NCI-H2081 treated with DMSO at 0.1 percent for 48 hours (cell line): ENCODE data around the gene ARFGAP3.
"Not testable (repeated sequence)": the region's sequence is repeated elsewhere in the genome, so short reads cannot be mapped to it uniquely, and the experiment has no call there.

Experiments
- DNase-seq: peaks from one replicate; lab custom pipeline; 2025; lab: John Stamatoyannopoulos, UW

ARFGAP3 gene

DNA sequence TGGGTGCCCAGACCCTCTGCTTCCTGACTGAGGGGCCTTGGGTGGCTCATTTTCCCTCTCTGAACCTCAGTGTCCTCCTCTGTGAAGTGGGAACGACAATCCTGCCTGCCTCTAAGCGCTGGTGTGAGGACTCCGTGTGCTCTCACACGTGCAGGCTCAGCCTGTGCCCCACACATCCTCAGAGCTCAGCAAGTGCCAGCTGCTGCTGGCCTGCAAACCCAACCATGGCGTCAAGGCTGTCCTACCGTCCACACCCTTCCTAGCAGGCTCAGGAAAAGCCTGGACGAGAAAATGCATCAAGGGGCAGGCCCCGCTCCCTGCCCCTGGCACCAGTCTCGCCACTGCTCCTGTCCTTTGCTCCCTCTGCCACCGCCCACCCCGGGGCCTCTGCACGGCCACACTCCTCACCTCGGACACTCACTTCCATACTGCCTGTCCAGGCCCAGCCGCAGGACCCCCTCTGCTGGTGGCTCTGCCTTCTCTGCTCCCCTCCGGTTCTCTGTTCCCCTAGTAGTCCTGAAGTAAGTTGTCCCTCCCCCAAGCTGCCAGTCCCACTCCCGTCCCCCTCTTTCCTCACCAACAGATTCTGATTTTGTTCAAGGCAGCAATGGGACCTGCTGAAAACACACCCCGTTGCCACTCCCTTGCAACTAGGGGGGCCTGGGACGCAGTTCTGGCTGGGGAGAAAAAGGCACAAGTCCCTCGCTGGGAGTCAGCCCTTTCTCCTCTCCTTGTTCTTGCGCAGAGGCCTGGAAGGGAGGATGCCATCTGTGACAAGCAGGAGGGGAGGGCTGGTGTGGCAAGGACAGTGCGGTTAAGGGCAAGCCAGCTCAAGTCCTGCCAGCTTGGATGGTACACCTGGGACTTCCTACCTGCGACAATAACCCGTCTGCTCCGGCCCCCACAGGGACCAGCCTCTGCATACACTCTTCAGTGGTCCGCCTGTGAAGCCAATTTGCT is 62.2 kb downstream of the ARFGAP3 start:
- no peak for DNase-seq

DNA sequence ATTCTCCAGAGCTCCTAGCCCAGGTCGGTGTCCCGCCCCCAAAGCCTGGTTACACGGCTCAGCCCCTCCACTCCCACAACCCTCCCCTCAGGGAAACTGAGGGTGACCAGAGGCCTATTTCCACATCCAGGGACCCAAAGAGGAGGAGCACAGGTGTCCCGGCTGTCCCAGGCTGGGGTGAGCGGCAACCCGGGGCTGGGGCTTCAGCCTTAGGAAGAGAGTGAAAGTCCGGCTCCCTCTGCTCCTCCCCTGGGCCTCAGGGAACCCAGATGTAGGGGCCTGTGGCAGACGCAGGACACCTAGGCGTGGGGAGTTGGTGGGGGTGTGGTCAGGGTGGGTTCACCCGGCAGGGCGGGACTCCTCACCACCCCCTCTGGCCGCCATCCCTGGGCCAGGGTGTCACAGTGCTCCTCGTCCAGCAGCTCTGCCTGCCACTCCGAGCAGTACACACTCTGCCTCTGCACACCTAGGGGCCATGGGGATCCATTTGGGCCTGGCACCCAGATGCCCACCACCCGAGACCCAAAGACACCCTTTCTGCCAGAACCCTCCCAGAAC is 63.1 kb downstream of the ARFGAP3 start:
- no peak for DNase-seq

DNA sequence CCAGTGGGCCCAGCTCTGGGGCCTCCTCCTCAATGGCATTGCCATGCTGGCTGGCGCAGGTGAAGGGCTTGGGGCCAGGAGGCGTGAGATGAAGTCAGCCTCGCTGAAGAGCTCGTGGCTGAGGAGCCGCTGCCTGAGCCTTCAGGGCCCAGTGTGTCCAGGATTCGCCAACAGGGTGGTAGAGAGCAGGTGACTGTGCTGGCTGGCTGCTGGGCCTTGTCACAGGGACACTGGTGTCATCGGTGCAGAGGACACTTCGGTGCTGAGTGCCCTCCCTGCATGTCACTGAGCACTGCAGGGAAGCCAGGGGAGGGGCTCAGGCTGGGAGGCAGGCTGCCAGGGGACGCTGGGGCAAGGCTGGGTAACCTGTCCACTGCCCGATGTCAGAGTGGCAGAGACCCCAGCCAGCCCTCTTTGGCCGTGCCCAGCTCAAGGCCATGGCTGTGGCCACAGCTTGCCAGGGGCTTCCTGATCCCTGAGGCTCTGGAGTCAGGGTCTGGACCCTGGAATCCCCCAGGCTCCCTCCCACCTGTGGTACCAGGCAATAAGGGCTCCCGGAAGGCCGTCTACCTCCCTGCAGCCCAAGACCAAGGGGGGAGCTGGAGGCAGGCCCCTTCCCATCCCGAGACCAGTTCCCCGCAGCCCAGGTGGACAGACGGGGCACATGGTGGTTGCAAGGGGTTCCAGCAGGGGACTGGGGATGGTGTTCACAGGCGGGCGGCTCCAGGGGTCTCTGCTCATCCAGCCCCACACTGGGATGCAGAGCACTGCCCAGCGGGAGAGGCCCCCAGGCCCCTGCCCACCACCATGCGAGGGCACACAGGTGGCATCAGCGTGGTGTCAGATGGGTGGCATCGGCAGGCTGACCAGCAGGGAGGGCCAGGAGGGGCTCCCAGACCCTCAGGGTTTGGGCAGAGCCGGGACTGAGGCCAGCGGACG is 63.9 kb downstream of the ARFGAP3 start:
- no peak for DNase-seq

DNA sequence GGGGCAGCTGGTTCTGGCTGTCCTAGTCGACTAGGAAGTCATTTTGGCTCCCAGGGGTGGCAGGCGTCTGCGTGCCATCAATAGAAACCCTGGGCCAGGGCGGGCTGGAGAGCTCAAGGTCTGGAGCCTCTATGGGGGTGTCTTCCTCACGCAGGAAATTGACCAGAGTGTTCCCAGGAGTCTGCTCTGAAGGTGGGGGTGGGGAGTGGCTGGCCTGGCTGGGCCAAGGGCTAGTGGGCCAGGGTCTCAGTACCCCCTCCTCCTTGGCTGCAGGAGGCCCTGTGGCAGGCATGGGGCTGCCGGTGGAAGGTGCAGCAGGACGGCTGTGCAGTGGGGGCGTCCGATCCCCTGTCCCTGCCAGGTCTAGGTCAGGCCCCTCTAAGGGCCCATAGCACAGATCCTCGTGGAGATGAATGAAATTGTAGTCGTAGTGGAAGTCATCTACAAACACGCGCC is 64.6 kb downstream of the ARFGAP3 start:
- no peak for DNase-seq

DNA sequence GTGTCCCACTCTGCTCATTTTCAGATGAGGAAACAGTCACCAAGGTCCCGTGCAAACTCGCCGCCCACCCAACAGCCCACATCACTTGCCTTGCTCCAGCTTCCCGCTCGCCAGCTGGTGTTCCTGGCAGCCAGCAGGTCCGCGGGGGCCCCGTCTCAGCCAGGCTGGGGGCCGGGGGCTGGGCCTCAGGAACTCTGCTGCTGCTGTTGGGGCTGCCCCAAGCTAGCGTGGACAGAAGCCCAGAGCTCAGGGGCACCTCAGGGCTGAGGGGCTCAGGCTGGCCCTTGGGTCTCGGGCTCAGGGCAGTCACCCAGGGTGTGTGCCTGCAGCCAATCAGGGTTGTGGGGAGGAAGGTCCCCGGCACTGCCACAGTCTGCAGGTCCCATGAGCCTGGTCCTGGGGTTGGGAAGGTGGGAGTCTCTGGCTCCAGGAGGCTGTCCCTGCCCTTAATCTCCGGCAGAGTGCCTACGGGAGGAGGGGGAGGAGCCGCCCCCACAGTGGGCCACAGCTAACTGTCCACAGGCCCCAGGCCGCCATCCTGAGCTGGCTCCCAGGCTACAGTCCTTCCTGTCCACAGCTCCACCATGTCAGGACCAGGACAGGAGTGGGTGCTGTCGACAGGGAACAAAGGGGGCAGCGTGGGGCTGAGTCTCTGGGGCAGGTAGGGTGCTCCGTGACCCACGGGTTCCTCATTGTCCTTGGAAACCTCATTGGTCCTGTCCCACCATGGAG is 65.2 kb downstream of the ARFGAP3 start:
- no peak for DNase-seq

DNA sequence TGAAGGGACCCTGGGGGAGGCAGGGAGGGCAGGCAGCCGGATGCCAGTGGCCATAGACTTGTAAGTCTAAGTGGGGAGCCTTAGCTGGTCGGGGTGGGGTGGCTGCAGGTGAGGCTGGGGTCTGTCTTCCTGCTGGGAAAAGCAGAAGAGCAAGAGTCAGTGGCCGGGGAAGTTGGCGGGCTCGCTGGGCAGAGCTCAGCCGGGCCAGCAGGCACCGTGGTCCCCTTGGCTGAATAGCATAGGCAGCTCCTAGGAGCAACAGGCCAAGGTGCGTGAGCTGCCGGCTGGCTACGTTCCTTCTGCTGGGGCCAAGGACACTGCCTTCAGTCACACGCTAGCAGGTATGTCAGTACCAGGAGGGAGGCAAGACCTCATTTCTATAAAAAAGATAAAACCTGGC is 68.6 kb downstream of the ARFGAP3 start:
- no peak for DNase-seq

DNA sequence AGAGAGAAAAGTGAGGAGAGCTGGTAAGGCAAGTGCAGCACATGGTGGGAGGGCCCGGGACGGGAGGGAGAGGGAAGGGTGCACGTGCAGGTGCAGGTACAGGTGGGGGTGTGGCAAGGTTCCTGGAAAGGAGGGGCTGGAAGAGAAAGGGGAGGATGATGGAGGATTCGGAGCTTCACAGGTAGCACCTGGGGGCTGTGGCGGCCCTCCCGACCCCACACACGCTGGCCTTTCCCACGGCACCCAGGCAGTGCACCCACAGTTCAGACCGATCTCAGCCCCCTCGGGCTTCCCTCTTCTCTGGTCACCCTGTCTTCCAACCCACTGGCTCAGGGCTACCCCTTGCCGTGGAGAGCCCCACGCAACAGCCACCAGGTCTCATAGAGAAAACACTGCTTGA is 69.1 kb downstream of the ARFGAP3 start:
- no peak for DNase-seq

DNA sequence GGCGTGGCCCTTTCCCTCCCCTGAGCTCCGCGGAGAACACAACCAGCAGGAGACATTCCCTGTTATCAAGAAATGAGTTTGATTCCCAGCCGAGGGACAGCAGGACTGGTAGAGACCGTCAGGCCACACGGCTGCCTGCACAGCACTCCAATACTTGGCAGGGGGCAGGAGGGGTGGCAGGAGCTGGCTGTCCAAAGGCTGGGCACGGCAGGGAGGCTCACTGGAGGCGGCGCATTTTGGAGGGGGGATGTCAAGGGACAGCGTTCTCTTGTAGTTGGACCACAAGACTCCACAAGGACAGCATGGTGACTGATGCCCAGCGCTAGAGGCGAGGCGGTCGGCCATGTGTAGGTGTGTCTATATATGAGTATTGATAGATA is 69.7 kb downstream of the ARFGAP3 start:
- no peak for DNase-seq

DNA sequence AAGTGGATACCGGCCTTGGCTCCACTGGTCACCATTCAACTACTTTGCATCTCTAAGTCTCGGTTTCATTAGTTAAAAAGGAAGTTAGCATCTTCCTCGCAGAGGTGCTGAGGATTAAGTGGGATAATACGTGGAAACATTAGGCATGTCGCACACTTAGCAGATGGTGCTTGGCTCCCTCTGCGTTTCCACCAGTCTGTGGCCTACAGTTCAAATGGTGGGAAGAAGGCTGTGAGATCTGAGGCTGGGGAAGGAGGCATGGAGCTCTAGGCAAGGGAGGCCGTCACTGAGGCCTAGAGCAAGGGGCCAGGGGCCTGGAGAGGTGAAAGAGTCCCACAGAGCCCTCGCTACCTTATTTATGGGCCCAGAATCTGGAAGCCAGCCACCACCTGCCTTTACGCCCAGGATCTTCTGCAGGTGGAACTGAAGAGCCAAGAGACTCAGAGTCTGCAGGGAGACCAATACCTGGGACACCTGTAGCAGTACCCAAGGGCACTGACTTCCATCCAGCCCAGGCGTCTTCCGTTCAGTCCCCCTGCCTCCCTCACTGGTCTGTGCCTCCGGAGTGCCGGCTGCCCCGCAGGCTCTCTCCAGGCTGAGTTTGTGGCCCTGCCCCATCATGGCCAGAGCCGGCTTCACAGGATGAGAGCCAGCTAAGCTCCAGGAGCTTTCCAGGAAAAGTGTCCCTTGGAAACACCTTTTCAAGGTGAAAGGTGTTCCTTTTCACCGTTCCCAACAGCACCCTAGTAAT is 70.3 kb downstream of the ARFGAP3 start:
- no peak for DNase-seq

DNA sequence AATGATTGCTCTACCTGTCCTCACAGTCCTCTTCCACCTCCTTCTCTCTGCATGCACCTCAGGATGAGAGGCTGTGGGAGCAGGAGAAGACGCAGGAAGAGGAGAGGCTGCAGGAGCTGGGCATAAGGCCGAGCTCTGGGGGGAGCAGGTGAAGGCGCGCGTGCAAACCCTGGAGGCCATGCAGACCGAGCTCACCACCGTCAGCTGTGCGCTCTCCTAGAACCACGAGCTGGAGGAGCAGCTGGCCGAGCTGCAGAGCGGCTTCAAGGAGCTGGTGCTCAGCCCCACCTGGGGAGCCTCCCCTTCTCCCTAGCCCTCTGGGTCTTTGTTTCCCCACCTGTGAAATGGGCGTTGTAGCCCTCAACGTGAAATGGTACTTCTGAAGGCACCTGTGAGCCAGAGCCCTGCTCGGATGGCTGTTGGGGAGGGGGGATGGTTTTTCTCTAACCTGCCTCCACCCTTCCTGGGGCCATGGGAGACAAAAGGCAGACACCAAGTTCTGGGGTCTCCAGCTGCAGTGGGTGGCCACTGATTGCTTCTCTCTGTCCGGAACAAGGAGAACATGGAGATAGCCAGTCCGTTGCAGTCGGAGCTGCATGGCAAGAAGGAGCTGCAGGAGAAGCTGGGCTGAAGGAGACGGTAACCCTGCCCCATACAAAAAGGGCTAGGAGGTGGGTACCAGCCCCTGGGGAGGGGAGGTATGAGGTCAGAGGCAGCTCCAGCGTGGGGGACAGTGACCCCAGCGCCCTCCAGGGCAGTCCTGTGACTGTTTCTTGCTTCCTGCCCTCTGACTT is 71.2 kb downstream of the ARFGAP3 start:
- no peak for DNase-seq

DNA sequence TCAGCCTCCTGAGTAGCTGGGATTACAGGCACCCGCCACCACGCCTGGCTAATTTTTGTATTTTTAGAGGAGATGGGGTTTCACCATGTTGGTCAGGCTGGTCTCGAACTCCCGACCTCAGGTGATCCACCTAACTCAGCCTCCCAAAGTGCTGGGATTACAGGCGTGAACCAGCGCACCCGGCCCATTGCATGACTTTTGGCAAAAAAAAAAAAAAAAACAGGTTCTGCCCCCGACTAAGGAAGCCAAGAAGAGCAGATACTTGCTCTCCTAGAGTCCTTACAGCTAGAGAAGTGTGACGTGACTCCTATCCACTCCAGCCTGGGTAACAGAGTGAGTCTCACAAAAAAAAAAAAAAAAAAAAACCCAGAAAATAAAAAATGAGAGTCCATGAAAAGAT is 74.8 kb downstream of the ARFGAP3 start:
- not testable (repeated sequence) for DNase-seq

DNA sequence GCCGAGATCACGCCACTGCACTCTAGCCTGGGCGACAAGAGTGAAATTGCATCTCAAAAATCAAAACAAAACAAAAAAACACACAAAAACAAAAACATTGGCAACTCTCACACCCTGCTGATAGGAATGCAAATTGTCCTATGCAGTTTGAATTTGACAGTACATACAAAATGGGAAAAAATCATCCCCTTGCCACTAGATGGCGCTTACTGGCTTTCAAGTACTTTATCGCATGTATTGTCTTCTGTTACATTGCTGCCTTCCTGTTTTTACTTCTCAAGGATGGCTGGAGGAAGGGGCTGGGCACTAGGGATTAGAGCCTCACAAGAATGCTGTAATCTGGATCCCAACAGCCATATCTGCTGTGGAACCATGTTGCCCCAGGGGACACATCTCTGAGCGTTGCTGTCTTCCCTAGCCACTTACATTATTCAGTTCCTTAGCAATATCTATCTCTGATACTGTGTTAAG is 77.0 kb downstream of the ARFGAP3 start:
- peak; percentile 69 for DNase-seq

DNA sequence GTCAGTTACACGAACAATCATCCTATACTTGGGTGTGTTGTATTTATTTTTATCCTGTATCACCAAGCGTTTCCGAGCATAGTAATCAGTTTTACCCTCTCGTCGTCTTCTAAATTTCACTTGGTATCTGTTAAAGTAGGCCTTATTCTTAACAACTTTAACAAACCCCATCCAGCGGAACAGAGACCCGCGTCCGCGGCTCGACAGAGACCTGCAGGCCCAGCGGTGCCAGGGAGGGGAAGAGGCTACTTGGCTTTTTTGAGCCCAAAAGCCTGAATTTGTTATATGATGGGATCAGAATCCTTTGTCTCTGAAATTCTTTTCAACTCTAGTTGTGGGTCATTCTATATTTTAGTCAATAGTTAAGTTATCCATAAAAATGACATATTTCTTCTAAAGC is 79.9 kb downstream of the ARFGAP3 start:
- DNase-seq, result no peak

DNA sequence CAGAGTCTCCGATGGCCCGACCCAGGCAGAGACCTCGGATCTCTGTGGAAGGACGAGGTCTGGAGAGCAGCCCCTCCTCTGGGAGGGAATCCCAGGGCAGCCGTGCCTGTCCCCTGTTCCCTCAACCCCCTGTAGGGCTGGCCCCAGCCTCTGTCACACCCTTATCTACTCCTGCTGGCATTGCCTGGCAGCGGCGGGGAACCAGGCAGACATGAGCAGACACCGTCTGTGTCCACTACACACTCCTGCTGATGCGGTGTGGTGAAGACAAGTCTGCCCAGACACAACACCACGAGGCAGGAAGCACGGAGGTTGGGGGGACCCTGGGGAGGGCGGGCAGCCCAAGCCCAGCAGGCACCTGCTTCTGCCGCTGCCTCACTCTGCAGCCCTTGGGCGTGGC is 83.9 kb downstream of the ARFGAP3 start:
- DNase-seq, result no peak

DNA sequence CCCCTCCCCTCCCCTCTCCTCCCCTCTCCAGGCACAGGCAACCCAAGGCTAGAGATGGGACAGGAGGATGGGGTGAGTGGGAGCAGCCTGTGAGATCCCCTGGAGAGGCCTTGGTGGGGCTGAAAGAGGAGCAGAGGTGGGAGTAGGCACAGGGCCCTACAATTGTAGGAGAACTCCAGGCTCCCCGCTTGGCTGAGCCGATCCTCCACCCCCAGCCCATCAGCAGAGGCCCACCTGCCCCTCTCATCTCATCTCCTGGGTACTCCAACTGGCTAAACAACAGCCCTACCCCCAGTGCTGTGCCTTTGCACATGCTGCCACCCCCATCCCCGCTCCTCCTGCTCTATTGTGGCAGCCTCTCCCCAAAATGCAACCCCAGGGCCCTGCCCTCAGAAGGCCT is 84.4 kb downstream of the ARFGAP3 start:
- DNase-seq, result no peak

DNA sequence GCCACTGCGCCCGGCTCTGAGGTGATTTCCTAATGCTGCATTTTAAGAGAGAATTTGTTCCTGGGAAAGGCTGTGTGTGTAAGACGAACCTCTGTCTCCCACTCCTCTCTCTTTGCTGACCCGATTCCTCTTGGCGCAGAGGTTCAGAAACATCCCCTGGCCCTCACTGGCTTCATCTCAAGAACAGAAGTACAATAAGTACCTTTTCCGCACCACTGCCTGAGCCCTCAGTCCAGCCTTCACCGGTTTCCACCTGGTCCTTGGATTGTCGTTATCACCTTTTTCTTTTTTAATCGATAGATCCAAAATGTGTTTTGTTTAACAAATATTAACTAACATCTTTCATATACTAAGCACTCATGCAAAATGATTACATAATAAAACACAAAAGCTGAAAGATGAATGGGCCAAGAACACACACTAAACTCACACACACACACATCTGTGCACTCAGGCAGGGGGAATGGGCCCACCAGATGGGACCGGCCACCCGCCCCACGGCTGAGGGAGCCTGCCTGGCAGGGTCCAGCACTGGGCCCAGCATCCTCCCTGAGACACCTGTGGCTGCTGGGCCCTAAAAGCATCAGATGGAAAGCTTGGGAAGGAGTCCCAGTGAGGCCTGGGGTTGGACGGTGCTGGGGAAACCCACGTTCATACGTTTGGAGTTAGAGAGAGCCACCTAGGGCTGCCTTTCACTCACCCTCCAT is 86.0 kb downstream of the ARFGAP3 start:
- no peak for DNase-seq

DNA sequence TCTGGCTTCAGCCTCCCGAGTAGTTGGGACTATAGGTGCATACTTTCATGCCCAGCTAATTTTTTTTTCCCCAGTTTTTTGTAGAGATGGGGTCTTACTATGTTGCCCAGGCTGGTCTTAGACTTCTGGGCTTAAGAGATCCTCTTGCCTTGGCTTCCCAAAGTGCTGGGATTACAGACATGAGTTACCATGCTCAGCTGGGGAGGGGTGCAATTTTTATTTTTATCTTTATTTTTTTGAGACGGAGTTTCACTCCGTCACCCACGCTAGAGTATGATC is 86.7 kb downstream of the ARFGAP3 start:
- DNase-seq, result no peak

DNA sequence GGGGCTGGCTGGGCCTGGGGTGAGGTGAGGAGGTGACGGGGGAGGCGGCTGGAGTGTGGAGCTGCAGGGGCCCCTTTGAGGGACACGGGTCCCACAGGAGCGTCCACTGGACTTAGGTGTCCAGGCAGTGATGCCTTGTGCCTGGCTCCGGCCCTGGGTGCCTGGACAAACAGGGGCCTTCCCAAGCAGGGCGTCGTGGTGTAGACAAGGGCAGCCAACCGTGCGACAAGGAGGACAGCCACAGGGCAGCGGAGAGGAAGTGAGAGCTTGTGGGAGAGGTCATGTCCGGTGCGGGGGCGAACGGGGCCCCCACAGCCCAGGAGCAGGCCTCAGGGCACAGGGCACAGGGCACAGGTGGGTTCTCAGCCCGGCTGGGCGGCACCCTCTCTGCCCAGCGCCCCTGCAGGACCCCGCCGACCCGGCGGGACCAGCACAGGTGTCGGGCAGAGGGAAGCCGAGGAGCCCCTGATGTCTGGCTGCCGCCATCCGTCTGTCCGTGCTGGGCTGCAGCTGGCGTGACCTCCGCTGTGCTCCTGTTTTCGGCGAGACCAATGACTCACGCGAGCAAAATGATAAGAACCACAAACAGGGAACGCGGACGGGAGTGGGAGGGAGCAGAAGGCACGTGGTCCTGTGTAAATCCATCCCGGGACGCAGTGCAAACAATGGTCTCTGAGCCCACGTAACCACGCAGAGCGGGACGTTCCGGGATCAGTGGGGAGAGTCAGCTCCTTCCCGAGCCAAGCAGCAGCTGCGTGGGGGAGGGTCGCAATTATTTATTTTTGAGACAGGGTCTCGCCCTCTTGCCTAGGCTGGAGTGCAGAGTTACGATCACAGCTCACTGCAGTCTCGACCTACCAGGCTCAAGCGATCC is 87.3 kb downstream of the ARFGAP3 start:
- no peak for DNase-seq

DNA sequence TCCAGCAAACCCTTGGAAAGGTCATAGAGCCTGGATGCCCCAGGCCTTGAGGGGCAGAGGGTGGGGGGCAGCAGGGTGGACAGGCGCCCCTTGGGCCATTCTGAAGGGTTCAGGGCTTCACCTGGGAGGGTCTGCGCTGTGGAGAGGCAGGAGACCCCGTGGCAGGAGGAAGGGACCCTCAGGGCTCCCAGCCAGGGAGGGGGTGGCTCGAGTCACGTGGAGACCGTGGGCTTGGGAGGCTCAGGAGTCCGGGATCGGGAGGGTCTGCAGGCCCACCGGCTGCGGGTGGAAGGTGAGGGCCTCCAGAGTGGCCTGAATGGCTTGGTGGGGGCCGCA is 87.9 kb downstream of the ARFGAP3 start:
- DNase-seq, result no peak
